ENCODE measurements around the gene LAMB4.

Gene LAMB4

DNA sequence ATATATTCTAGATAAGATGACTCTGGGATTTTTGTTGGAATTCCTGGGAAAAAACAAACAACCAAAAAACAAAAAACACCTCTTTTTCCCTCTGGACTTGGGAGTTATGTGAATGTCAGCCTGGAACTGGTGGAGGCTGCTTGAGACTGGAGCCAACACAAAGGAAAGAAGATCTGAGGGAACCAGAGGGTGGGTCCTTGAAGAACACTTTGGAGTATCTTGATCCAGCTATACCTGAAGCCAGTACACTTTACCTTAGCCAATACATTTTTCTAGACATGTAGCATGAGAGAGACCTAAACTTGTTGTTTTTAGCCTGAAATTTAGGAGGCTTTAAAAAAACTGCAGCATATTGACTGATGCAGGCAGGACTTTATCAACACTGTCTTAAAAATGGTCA lies 121.3 kb downstream of the LAMB4 start:
- no peak for DNase-seq

DNA sequence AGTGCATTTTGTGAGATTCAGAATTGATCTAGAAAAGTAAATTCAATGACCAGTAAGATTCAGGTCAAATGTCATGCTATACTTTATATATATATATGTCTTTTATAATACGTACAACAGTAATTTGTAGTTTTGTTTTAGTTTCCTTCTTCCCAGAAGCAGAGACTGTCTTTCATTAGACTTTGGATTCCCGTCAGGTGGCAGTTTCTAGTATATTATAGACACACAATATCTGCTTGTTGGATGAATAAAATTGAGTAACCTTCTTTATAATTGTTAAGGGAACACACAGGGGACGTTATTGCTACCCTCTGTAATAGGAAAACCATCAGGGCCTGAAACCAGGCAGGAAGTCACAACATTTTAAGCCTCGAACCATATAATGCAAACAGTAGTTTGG lies 121.9 kb downstream of the LAMB4 start:
- DNase-seq = no peak

DNA sequence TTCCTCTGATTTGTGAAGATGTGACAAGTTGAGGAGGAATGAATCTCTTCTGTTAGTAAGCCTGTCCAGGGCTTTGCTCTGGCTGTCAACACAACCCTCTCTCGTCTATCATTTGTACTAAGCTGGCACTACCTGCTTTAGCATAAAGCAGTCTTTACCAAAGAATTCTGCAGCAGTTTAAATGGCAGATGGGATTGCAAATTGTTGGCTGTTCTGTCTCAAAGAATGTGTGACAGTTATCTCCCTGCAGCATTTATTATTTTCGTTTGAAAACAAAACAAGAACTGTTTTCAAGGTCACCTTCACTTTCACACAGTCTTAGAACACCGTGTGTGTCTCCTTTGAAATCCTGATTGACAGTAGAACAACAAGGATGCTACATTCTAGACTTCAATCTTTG lies 122.4 kb downstream of the LAMB4 start:
- no peak for DNase-seq

DNA sequence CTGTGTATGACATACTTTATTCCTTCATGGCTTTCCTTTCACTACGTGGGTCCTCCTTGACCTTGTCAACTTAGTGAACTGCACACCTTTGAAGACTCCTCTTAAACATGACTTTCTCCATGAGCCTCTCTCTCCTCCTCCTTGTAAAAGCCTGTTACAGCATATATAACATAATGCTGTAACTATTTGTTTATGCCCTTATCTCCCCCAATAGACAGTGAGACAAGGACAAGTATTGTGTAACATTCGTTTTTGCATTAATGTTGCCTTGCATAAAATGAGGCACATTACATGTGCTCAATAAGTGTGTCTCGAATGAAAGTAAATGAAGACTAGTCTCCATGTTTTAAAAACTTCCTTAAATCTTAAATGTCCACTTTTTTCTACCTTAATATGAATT lies 122.9 kb downstream of the LAMB4 start:
- no peak for DNase-seq

DNA sequence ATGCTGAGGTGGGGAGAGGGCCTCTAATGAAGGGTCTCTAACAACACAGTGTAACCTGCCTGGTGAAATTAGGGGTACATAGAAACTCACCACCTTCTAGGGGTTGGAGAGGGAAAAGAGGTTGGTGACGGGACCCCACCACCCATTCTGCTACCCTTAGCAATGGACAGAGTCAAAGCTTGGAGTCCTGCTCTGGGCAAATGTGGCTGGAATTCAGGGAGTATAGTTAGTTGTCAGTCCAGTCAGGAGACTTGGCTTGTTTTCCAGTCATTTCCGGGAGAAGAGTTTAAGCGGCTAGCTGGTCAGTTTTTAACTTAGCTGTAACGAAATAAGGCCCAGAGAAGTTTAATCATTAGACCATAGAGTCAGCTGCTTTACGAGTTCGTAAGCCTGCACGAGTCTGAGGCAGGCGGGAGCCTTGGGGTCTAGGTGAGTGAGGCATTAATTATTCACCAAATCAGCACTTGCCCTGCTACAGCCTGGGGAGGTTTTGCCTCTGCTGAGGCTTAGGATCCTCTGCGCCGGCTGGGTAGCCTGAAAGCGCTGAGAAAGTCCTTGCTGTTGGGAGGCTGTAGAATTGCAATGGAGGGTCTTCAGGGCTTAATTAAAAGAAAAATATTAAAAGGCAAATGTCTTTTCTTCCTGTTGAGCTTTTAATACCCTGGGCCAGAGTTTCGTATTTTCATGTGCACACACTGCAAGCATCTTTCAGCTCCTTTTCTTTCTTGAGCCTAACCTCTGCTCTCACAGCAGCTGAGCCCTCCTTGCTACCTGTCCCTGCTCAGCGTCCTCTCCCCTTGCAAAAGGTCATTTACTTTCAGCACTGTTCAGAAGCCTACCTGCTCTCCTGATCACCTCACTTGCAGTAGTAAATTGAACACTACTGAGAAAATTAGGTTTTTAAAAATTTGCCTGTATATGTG lies 125.7 kb downstream of the LAMB4 start:
- no peak for DNase-seq

DNA sequence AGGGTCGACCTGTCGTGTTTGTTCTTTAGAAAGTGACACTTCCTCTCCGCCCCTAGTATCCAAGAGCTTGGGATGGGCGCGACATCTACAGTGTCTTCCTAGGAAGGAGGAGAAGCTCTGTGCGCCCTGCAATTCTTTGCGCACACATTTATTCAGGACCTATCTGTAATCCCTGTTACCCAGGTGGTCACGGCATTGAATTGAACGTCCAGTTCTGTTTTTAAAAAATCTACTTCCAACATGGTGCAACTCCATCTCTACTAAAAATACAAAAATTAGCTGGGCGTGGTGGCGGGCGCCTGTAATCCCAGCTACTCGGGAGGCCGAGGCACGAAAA lies 126.6 kb downstream of the LAMB4 start:
- DNase-seq = no peak

DNA sequence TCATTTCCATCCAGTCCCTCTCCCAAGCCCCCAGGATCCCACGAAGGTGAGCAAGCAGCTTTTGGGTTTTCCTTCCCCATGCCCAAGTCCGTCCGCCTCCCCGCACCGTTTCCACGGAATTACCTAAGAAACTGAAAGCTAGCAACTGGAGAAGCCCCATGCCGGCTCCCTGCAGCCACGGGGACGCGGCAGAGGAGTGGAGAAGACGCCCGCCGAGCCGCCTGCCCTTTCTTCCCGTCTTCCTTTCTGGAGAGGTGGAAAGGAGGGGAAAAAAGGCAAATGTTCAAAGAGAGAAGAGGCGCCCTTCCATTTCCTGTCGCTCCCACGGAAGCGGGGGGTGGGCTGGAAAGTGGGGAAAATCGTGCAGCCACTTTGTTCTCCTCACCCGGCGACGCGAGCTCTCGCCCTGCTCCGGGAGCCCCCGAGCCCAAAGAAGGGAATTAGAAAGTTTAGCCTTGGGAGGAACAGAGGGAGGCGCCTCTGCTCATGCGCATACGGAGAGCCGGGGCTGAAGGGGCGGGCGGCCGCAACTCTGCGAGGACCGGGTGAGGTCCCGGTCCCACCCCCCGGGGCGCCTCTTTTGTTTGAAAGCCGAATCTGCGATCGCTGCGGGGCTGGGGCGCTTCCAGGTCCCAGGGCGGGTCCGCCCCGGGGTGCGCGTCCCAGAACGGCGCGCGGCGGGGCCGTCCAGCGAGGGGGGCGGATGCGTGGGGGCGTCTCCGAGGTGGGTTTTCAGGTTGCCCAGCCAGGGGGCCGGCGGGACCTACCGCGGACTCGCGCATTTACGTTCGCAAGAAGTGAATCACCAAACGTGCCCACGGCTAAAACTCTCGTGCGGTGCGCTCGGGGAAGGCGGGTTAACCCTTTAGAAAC lies 127.2 kb downstream of the LAMB4 start, which contains the start of gene LAMB1:
TSS of gene LAMB1 (minus strand) at position 436 of the 873 bp plus-strand sequence. CDS start at position 160, 276 bp downstream.
- DNase-seq = peak in 1 of 2 experiments; percentile 47

DNA sequence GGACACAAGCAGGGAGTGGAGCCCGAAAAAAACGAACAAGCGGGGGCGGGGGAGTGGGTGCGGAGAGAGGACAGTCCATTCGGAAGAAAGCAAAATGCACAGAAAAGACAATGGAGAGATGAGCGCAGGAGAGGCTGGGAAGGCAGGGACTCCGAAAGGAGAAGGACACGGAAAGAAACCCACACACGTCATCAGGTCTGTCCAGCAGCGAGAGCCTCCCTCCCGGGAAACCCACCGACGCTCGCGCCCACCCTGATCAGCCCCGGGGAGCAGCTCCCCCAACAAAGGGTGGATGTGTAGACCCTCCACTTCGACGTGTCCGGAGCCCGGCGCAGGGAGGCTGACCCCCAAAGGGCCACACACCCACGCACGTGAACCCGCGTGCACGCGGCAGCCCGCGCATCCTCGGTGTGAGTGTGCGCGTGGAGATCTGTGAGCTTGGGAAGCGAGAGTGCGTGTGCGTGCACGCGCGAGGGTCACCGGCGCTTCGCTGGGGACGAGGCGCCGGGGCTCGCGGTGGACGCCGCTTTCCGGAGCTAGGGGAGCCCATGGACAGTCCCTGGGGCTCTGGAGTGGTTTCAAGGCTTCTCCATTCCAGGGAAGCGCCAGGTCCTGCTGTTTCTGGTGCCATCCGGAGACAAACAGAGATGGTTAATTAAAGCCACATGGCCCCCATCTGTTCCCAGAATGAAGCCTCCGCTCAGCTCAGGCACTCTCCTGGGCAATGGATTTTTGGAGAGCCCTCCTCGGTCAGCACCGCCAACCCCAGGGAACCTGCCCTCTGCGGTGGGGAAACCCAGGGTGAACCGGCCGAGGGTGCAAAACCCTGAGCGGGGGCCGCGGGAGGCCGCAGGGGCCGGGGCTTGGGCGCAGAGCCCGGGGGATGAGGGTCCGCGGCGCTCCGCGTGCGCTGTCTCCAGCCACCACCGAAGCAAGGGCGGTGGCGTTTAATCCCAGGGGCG lies 128.1 kb downstream of the LAMB4 start:
- DNase-seq = peak in 1 of 2 experiments; percentile 66

DNA sequence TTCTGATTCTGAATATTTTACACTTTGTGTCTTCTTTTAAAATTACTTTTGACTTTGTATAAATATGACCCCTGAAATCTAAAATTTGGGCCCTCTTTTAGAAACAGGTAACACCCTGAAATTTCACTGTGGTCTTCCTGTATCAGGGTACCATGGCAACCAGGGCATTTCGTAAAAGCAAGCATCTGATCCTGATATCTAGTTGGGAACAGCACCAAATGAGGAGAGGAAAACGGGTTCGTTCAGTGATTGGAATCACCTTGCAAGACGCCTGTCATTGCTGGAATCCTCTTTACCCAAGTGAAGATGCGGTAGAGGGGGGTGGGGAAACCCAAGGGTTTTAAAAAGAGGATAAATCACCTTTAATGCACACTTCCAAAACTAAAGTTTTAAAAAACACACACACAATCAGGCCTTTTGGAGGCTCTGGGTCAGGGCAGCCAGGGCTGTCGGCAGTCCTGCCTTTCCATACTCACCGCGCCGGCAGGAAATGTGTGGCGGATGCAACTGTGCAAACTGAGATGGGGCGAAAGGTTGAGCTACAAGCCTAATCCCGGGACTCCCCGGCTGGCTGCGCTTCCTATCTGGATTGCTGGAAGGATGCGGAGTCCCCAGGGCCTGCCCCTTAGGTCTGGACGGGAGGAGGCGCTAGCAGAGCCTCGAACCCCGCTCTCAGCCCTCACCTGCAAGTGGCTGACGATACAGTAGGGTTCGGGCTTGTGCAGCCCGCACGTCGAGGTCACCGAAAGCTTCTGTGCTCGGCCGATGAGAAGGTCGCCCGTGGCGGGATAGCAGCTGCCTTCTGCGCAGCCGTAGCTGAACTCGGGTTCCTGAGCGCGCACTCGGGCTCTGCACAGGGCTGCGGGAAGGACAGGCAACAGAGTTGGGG lies 129.0 kb downstream of the LAMB4 start:
- DNase-seq = no peak

DNA sequence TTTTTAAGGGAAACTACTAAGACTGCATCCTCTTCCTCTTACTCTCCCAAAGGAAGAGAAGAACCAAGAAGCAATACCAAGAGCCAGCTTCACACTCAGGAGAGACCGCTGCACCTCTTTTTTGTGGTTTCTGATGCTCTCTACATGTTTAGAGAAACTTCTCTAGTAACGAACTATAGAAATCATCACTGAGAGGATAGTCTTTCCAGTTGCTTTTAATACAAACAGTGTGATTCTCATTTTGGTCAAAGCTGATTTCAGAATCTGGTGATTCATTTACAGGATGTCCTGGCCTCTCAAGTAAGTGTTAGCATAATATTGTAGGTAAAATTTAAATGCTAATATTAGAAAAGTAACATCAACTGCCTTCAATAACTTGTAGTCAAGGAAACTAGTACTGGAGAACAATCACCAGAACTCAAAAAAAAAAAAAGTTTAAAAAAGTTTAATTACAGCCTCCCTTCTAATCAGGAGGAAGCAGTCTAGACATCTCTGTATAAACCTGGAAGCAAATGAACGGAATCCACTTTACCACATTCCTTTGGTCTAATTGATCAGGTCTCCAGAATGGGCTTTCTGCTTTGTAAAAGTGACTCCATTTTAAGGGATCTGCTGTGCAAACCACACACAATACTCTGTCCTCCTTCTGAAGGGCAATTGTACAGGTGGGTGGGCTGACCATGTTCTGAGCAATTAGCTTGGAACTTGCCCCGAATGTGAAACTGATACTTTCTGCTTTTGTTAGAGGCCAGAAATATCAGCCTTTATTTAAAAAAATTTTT lies 130.2 kb downstream of the LAMB4 start:
- no peak for DNase-seq

DNA sequence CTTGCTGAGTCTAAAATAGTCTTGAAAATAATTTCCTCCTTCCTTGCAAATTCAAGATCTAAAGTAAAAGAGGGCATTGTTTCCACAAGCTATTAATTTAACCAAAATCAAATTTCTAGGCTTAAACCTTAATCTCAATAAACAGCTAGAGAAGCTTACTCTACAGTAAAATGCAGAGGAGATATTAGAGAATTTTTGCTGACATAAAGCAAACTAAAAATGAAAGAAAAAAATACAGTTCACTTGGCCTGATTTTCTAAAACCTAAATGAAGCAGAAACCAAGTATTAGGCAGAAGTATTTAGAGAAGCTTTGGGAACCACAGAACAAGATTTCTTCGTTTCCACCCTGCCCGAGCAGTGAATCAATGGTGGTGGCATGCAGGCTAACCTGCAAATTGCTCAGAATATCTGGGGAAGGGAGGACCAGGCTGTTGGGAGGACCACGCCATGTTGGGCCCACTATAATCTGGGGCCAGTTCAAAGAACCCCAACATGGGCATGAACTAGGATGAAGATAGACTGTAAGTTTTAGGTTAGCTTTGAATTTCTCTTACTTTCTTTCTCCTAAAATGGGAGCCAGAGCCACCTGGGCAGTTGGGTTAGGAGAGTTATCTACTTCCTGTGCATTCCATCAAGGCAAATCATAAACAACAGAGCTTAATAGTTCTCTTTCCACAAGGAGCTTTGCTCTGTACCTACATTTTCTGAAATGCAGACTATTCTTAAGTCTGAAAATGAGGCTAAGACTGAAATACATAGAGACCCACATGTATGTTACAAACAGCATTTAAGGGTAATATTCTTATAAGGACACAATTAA lies 131.3 kb downstream of the LAMB4 start:
- no peak for DNase-seq

DNA sequence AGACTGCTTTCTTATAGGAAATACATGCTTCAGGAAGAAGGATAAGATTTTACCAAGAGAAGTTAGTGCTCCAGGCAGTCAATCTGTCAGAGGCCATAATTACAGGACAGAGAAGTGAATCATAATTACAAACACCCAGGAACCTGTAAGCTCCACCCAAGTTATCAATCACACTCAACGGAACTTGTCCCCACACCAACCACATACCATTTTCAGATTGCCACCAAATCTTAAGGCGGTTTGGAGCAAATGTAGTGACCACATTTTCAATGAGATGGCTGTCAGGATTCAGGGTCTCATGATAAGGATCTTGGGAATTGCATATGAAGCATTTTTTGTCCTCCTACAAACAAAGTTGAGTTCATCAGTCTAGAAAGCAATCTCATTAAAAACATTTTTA lies 132.0 kb downstream of the LAMB4 start:
- DNase-seq = no peak

DNA sequence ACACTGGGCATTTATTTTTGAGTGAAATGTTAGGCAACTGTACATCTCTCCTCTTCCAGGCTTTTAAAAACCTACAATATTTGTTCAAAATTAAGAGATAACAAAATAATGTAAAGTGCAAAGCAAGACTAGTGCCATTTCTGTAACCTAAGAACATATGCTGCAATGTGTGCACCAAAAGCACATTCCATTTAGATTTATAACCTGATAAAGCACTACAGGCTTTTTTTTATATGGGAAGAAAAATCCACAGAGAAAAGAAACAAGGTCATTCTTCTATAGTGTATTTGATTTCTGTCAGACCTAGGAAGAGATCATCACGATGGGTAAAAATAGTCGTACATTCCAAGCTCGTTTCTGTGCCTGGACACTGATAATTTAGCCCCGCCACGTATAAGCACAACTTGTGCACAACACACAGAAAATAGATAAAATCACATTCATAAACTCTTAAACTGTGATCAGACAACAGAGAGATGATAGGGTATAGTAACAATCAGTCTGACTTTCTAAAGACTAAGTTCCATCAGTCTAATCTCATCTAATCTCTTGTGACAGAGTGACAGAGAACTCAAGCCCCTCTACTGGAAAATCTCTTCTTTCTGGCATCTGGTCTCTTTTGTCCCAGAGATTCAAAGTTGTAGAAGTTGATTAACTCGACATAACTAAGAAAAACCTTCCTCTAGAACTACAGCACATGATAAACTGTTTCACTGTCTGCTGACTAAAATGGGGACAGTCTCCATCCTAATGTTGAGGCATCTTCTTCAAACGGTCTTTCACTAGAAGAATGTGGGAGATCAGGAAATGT lies 133.9 kb downstream of the LAMB4 start:
- no peak for DNase-seq

DNA sequence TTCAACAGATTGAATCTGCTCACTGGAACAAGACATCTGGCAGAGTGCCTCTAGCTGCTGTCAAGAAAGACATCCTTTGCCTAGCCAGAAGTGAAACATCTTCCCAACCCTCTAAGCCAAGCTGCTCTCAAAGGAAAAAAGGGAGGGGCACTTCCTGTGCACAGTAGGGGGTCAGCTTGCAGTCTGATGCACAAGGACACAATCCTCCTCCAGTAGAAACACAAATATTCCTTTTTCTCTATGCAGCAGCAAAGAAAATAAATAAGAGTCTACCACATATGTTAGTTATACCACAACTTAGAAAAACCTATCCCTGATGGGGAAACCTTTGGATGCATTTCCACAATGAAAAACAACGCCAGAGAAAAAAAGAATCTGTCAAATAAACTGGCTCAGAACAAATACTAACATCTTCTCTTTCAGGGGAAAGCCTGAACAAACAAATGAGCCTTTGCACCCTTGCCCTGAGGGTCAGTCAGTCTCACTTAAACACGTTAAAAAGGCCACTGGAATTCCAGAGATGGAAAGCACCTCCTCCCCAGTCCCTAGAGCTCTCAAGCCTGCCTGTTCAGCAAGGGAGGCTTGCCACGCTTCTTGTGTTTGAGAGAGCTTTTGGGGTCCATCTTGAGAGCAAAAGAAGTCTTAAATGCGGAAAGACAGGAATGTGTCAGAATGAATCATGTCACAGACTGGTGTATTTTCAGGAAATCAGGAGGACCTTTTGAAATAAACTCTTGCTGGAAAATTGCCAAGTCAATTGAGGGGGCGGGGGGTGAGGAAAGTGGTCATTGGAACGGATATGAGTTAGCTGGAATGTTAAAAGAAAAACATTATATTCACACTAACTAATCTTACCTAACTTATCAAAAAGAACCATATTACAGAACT lies 134.7 kb downstream of the LAMB4 start:
- peak; percentile 47 to 75 for DNase-seq

DNA sequence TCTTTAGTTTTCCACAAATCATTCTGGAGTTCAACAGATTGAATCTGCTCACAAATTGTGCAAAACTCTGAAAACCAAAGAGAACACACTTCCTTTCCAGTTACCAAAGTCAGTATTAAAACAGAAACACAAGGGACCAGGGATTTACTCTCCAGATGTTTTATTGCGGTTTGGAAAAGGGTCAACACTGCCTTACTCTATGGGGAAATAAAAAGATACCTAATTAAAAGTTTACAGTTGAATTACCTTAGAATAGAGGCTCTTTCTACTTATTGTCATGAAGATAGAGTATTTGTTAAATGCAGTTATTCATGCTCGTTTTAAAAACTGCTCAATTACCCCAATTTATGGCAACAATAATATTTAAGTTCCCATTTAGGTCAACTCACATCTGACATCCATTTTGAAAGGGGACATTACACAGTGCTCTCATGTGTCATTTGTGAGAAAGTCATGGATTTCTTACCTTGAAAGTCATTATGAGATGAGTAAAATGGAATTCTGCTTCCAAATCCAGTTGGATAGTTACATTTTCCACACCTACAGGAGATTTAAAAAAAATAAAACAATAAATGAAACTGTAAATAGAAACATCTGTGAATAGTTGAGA lies 135.6 kb downstream of the LAMB4 start:
- no peak for DNase-seq

DNA sequence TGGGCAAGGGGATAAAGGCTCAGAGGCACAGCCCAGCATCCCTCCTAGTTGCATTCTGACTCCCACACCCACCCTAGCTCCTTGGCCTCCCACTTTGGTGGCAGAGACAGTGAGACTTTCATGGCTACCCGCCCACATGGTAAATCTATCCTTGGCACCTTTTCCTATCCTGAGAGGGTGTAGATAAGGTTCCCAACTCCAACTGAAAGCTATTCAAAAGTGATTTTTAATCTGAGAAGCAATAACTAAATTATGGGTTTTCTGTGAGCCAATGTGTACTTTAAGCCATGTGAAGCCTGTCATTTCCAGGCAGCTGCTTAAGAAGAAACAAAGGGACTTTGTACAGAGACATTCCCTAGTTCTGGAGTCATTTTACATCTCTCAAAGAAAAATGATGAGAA lies 136.3 kb downstream of the LAMB4 start:
- no peak for DNase-seq

DNA sequence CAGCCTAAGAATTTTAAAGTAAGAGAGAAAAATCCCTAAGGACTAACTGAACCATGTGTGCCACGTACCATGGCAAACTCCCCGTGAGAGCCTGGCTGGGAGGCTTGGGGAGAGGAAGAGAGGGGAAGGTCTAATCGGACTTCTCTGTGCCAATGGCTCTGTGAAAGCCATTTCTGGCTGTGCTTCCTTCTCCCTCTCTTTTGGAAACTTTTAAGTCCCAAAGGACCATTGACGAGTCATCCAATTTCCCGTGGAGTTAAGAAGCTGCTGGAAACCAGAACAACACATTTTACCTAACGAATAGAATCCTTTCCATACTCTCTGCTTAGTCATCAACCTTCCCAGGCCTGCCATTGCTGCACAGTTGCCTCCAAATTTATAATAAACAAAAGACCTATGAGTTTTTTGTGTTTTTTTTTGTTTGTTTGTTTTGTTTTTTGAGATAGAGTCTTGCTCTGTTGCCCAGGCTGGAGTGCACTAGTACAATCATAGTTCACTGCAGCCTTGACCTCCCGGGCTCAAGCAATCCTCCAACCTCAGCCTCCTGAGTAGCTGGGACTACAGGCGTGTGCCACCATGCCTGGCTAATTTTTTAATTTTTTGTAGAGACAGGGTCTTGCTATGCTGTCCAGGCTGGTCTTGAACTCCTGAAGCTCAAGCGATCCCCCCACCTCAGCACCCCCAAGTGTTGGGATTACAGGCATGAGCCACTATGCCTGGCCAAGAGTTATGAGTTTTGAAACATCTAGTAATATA lies 140.4 kb downstream of the LAMB4 start:
- DNase-seq = peak in 1 of 2 experiments; percentile 12

Data from NCI-H446 (cell line).